WTC11 (cell line): Measurements from ENCODE around the gene RSPO4. TPM values are rescaled to one million over a fixed set of nuclear protein-coding genes. Genes with fewer than 3 reads are reported as not detected.

Experiments used
- ATAC-seq: fragments of 200-7000 bp; cut with Tn5 transposase; 2 replicates; pipeline ENCODE4 v1.10.0; 2021; ENCODE audit warnings: mild to moderate bottlenecking, moderate library complexity
- CTCF ChIA-PET: fragments of 300-600 bp; sonication (Branson Sonifier 250); formaldehyde crosslinking; loops from one replicate; lab custom pipeline; 2021; ENCODE audit warnings: antibody characterized with exemption; lab: Charles Lee
- POLR2A ChIA-PET: fragments of 350-600 bp; sonication (Branson Sonifier 250); formaldehyde crosslinking; loops from one replicate; lab custom pipeline; 2021; ENCODE audit warnings: antibody characterized with exemption; lab: Charles Lee
- DNase-seq: peaks from one replicate; pipeline ENCODE4 v3.0.0; 2021; ENCODE audit warnings: low spot score
- H3K27ac Mint-ChIP-seq: 2 replicates; pipeline ENCODE4 v1.8.0; 2021; ENCODE audit warnings: mixed read lengths
- H3K27me3 Mint-ChIP-seq: 2 replicates; pipeline ENCODE4 v1.8.0; 2021; ENCODE audit warnings: low read depth, mild to moderate bottlenecking, moderate library complexity, mixed read lengths
- H3K36me3 Mint-ChIP-seq: 2 replicates; pipeline ENCODE4 v1.8.0; 2021; ENCODE audit warnings: mixed read lengths
- H3K4me1 Mint-ChIP-seq: 2 replicates; pipeline ENCODE4 v1.8.0; 2022; ENCODE audit warnings: mixed read lengths
- H3K4me3 Mint-ChIP-seq: 2 replicates; pipeline ENCODE4 v1.8.0; 2021; ENCODE audit warnings: mild to moderate bottlenecking, moderate library complexity, mixed read lengths
- H3K9me3 Mint-ChIP-seq: 2 replicates; pipeline ENCODE4 v1.8.0; 2021; ENCODE audit warnings: mixed read lengths
- CREB1 ChIP-seq: sonication (generic); formaldehyde crosslinking; IDR thresholded peaks from 2 replicates; pipeline ENCODE4 v1.8.0; 2023; ENCODE audit warnings: mild to moderate bottlenecking, missing genetic modification reagents
- CREM ChIP-seq: sonication (generic); formaldehyde crosslinking; IDR thresholded peaks from 2 replicates; pipeline ENCODE4 v1.8.1; 2022; ENCODE audit warnings: mild to moderate bottlenecking, missing genetic modification reagents, moderate library complexity
- GABPB1 ChIP-seq: sonication (generic); formaldehyde crosslinking; IDR thresholded peaks from 2 replicates; pipeline ENCODE4 v1.8.1; 2023; ENCODE audit warnings: mild to moderate bottlenecking, missing genetic modification reagents
- HMGA2 ChIP-seq: fragments of 250-450 bp; sonication (Bioruptor Pico); IDR thresholded peaks from 2 replicates; pipeline ENCODE4 v1.4.0; 2021; ENCODE audit warnings: mild to moderate bottlenecking, moderate library complexity
- JUN ChIP-seq: sonication (generic); formaldehyde crosslinking; IDR thresholded peaks from 2 replicates; pipeline ENCODE4 v1.8.0; 2023; ENCODE audit warnings: mild to moderate bottlenecking, missing genetic modification reagents
- MAX ChIP-seq: sonication (generic); formaldehyde crosslinking; IDR thresholded peaks from 2 replicates; pipeline ENCODE4 v1.8.0; 2022; ENCODE audit warnings: mild to moderate bottlenecking, missing genetic modification reagents
- MLX ChIP-seq: sonication (generic); formaldehyde crosslinking; IDR thresholded peaks from 2 replicates; pipeline ENCODE4 v1.8.1; 2023; ENCODE audit warnings: mild to moderate bottlenecking, missing genetic modification reagents, moderate library complexity
- NFATC4 ChIP-seq: fragments of 250-450 bp; sonication (Bioruptor Pico); IDR thresholded peaks from 2 replicates; pipeline ENCODE4 v1.9.0; 2021; ENCODE audit warnings: mild to moderate bottlenecking
- NR2C2 ChIP-seq: sonication (generic); formaldehyde crosslinking; IDR thresholded peaks from 2 replicates; pipeline ENCODE4 v1.8.0; 2022; ENCODE audit warnings: mild to moderate bottlenecking, missing genetic modification reagents
- SMAD4 ChIP-seq: sonication (generic); formaldehyde crosslinking; IDR thresholded peaks from 2 replicates; pipeline ENCODE4 v1.8.0; 2022; ENCODE audit warnings: mild to moderate bottlenecking, missing genetic modification reagents
- ZNF138 ChIP-seq: sonication (generic); formaldehyde crosslinking; conservative IDR thresholded peaks from 2 replicates; pipeline ENCODE4 v1.8.1; 2022; ENCODE audit warnings: mild to moderate bottlenecking, moderate library complexity, missing genetic modification reagents
- ZNF281 ChIP-seq: sonication (generic); formaldehyde crosslinking; IDR thresholded peaks from 2 replicates; pipeline ENCODE4 v1.8.0; 2023; ENCODE audit warnings: mild to moderate bottlenecking, missing genetic modification reagents
- ZNF317 ChIP-seq: sonication (generic); formaldehyde crosslinking; IDR thresholded peaks from 2 replicates; pipeline ENCODE4 v1.8.1; 2023; ENCODE audit warnings: low read depth, mild to moderate bottlenecking, moderate library complexity, missing genetic modification reagents, borderline replicate concordance
- ZNF416 ChIP-seq: fragments of 250-450 bp; sonication (Bioruptor Pico); IDR thresholded peaks from 2 replicates; pipeline ENCODE4 v1.9.0; 2021; ENCODE audit warnings: mild to moderate bottlenecking, inconsistent platforms
- ZNF671 ChIP-seq: fragments of 250-450 bp; sonication (Bioruptor Pico); IDR thresholded peaks from 2 replicates; pipeline ENCODE4 v1.8.0; 2021; ENCODE audit warnings: mild to moderate bottlenecking
- total RNA-seq: library from RNA; stranded (reverse); gene quantifications from 3 replicates; pipeline ENCODE4 v1.2.3, GENCODE V29; 2021
- TF ChIP-seq, protein P1 (sequence below): sonication (generic); formaldehyde crosslinking; IDR thresholded peaks from 2 replicates; pipeline ENCODE4 v1.8.1; 2022; ENCODE audit warnings: low read depth, missing genetic modification reagents, borderline replicate concordance
- TF ChIP-seq, protein P2 (sequence below): sonication (generic); formaldehyde crosslinking; conservative IDR thresholded peaks from 2 replicates; pipeline ENCODE4 v1.8.1; 2023; ENCODE audit warnings: mild to moderate bottlenecking, low read depth, missing genetic modification reagents, moderate library complexity
- TF ChIP-seq, protein P3 (sequence below): sonication (generic); formaldehyde crosslinking; IDR thresholded peaks from 2 replicates; pipeline ENCODE4 v1.8.1; 2022; ENCODE audit warnings: mild to moderate bottlenecking, moderate library complexity, missing genetic modification reagents
- TF ChIP-seq, protein P4 (sequence below): sonication (generic); formaldehyde crosslinking; IDR thresholded peaks from 2 replicates; pipeline ENCODE4 v1.8.1; 2022; ENCODE audit warnings: missing genetic modification reagents, borderline replicate concordance
- TF ChIP-seq, protein P5 (sequence below): sonication (generic); formaldehyde crosslinking; conservative IDR thresholded peaks from 2 replicates; pipeline ENCODE4 v1.8.1; 2022; ENCODE audit warnings: mild to moderate bottlenecking, missing genetic modification reagents

The RSPO4 gene
- total RNA-seq, 1 experiment from 2014 or later, result 4.5 TPM

- TF ChIP-seq, protein P1, sequence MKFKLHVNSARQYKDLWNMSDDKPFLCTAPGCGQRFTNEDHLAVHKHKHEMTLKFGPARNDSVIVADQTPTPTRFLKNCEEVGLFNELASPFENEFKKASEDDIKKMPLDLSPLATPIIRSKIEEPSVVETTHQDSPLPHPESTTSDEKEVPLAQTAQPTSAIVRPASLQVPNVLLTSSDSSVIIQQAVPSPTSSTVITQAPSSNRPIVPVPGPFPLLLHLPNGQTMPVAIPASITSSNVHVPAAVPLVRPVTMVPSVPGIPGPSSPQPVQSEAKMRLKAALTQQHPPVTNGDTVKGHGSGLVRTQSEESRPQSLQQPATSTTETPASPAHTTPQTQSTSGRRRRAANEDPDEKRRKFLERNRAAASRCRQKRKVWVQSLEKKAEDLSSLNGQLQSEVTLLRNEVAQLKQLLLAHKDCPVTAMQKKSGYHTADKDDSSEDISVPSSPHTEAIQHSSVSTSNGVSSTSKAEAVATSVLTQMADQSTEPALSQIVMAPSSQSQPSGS, result no peak
- no peak for TF ChIP-seq CREB1 (CRISPR knock-in tag)
- no peak for TF ChIP-seq MLX
- no peak for TF ChIP-seq JUN (CRISPR knock-in tag)
- TF ChIP-seq, protein P2, sequence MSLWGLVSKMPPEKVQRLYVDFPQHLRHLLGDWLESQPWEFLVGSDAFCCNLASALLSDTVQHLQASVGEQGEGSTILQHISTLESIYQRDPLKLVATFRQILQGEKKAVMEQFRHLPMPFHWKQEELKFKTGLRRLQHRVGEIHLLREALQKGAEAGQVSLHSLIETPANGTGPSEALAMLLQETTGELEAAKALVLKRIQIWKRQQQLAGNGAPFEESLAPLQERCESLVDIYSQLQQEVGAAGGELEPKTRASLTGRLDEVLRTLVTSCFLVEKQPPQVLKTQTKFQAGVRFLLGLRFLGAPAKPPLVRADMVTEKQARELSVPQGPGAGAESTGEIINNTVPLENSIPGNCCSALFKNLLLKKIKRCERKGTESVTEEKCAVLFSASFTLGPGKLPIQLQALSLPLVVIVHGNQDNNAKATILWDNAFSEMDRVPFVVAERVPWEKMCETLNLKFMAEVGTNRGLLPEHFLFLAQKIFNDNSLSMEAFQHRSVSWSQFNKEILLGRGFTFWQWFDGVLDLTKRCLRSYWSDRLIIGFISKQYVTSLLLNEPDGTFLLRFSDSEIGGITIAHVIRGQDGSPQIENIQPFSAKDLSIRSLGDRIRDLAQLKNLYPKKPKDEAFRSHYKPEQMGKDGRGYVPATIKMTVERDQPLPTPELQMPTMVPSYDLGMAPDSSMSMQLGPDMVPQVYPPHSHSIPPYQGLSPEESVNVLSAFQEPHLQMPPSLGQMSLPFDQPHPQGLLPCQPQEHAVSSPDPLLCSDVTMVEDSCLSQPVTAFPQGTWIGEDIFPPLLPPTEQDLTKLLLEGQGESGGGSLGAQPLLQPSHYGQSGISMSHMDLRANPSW (CRISPR knock-in tag), result no peak
- TF ChIP-seq NR2C2 (CRISPR knock-in tag), result no peak
- TF ChIP-seq NFATC4 (CRISPR knock-in tag), result no peak
- TF ChIP-seq, all 79 proteins: peak for 0
Observed at GRCh38 chr20:933029-933428, 69.1 kb downstream of the RSPO4 start (continued).

GRCh38 chr20:931401-931800 is 70.7 kb downstream of the RSPO4 start:
- TF ChIP-seq CREM (no peak), MLX (no peak), GABPB1 (no peak), SMAD4 (CRISPR knock-in tag) (no peak), HMGA2 (CRISPR knock-in tag) (no peak), MAX (CRISPR knock-in tag) (no peak), ZNF671 (CRISPR knock-in tag) (no peak), ZNF281 (CRISPR knock-in tag) (no peak), ZNF416 (CRISPR knock-in tag) (no peak), ZNF317 (no peak), ZNF138 (no peak)
- TF ChIP-seq, protein P3, sequence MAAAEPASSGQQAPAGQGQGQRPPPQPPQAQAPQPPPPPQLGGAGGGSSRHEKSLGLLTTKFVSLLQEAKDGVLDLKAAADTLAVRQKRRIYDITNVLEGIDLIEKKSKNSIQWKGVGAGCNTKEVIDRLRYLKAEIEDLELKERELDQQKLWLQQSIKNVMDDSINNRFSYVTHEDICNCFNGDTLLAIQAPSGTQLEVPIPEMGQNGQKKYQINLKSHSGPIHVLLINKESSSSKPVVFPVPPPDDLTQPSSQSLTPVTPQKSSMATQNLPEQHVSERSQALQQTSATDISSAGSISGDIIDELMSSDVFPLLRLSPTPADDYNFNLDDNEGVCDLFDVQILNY (CRISPR knock-in tag), result no peak
- TF ChIP-seq, protein P4, sequence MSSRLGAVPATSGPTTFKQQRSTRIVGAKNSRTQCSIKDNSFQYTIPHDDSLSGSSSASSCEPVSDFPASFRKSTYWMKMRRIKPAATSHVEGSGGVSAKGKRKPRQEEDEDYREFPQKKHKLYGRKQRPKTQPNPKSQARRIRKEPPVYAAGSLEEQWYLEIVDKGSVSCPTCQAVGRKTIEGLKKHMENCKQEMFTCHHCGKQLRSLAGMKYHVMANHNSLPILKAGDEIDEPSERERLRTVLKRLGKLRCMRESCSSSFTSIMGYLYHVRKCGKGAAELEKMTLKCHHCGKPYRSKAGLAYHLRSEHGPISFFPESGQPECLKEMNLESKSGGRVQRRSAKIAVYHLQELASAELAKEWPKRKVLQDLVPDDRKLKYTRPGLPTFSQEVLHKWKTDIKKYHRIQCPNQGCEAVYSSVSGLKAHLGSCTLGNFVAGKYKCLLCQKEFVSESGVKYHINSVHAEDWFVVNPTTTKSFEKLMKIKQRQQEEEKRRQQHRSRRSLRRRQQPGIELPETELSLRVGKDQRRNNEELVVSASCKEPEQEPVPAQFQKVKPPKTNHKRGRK (CRISPR knock-in tag), result no peak
- TF ChIP-seq, protein P5, sequence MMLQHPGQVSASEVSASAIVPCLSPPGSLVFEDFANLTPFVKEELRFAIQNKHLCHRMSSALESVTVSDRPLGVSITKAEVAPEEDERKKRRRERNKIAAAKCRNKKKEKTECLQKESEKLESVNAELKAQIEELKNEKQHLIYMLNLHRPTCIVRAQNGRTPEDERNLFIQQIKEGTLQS (CRISPR knock-in tag), result no peak
- TF ChIP-seq, protein P1, result no peak
- TF ChIP-seq, all 79 proteins: peak for 0
- Mint-ChIP-seq H3K4me1 (no peaks in the 10 kb centered on the region; the same call in 1 of the 2 replicates), H3K4me3 (no peak overlapping the region), H3K36me3 (peaks cover 29% of the 10 kb centered on the region), H3K27me3 (peaks cover 20% of the 10 kb centered on the region), H3K9me3 (peaks cover 62% of the 10 kb centered on the region), H3K27ac (no peak overlapping the region)
- DNase-seq (no peak), ATAC-seq (no peak)
- POLR2A ChIA-PET, result no interaction called here
- CTCF ChIA-PET, result no interaction called here
